ENCODE measurements around the gene TIA1. TPM values are rescaled to one million over a fixed set of nuclear protein-coding genes. Genes with fewer than 3 reads are reported as not detected.

Gene TIA1
- total RNA-seq = 58.6 and 84.0 TPM in 2 replicates

GRCh38 chr2:70248181-70248847 lies at the start of gene TIA1:
TIA1 (minus strand) TSS chr2:70248628; CDS start chr2:70248430, 198 bp downstream.

GRCh38 chr2:70190418-70191243 lies 57.8 kb downstream of the TIA1 start, which contains the start of gene C2orf42:
C2orf42 (minus strand) TSS chr2:70191019; CDS start chr2:70181985, 9,034 bp downstream.

Small RNA genes lying within 50 kb of the gene (small RNA-seq; reads per million reads assigned to genes)
- gene AC016700.2 (ENCODE audit: low replicate concordance) (not detected), gene MIR1285-2 (ENCODE audit: low replicate concordance) (not detected)

Other genes with a start within 250 kb of the TIA1 start
- 66.4 and 74.8 TPM in 2 replicates for gene PCBP1, start 161.2 kb downstream of the TIA1 start, total RNA-seq
- 13.8 and 20.8 TPM in 2 replicates for gene C2orf42, start 57.6 kb downstream of the TIA1 start, total RNA-seq
- gene PCYOX1, start 9.5 kb upstream of the TIA1 start, total RNA-seq = 41.1 and 44.2 TPM in 2 replicates
- gene SNRPG, start 45.1 kb upstream of the TIA1 start, total RNA-seq = 71.6 and 121 TPM in 2 replicates
- gene FAM136A, start 53.4 kb upstream of the TIA1 start, total RNA-seq = 18.2 and 41.8 TPM in 2 replicates